Activated CD4-positive, alpha-beta T cell treated with anti-CD3 and anti-CD28 coated beads for 36 hours (primary cell): ENCODE data around the gene UTP25. TPM values are rescaled to one million over a fixed set of nuclear protein-coding genes. Genes with fewer than 3 reads are reported as not detected.
A peak's percentile ranks its signal among the peaks of the same experiment; 100 is the strongest.

Experiments
- ATAC-seq: fragments of 200-7000 bp; cut with Tn5 transposase; one replicate; pipeline ENCODE4 v1.10.0; 2021; ENCODE audit warnings: mild to moderate bottlenecking, moderate library complexity
- CTCF ChIA-PET: fragments of 350-600 bp; sonication (Branson Sonifier 250); formaldehyde crosslinking; loops from one replicate; lab custom pipeline; 2021; ENCODE audit warnings: antibody characterized with exemption; lab: Charles Lee
- POLR2A ChIA-PET: fragments of 350-600 bp; sonication (Branson Sonifier 250); formaldehyde crosslinking; loops from one replicate; lab custom pipeline; 2021; ENCODE audit warnings: antibody characterized with exemption, inconsistent platforms; lab: Charles Lee
- DNase-seq: peaks from one replicate; pipeline ENCODE4 v3.0.0-alpha.2; 2020
- H3K27ac Mint-ChIP-seq: one replicate; pipeline ENCODE4 v1.8.0; 2021; ENCODE audit warnings: mixed read lengths
- H3K27me3 Mint-ChIP-seq: one replicate; pipeline ENCODE4 v1.8.0; 2021; ENCODE audit warnings: mixed read lengths
- H3K36me3 Mint-ChIP-seq: one replicate; pipeline ENCODE4 v1.8.0; 2021; ENCODE audit warnings: low read depth, mixed read lengths
- H3K4me1 Mint-ChIP-seq: one replicate; pipeline ENCODE4 v1.8.0; 2021; ENCODE audit warnings: mixed read lengths
- H3K4me3 Mint-ChIP-seq: one replicate; pipeline ENCODE4 v1.8.0; 2021; ENCODE audit warnings: mild to moderate bottlenecking, moderate library complexity, mixed read lengths
- H3K9me3 Mint-ChIP-seq: one replicate; pipeline ENCODE4 v1.8.0; 2021; ENCODE audit warnings: low read depth, mixed read lengths
- intact Hi-C, 2 experiments: fragments of 100-400 bp; cut with DNase I in 1 of 2; cut with micrococcal nuclease in 1 of 2; formaldehyde crosslinking; loops; one replicate each; pipeline versions ENCODE4 v1.14.2 to v1.15.1; 2022 to 2024; cut with DNase I, micrococcal nuclease
- total RNA-seq, 2 experiments: library from RNA; stranded (reverse); gene quantifications; one replicate each; pipeline ENCODE4 v1.2.3, GENCODE V29; 2021

Gene UTP25
- total RNA-seq, 2 experiments from 2014 or later: 9.4 to 10.4 TPM

GRCh38 chr1:209805875-209806760 is 21.7 kb upstream of the UTP25 start, which contains the start of gene IRF6:
TSS of gene IRF6 (minus strand) at chr1:209806142. CDS start at chr1:209801413, 4,729 bp downstream.
- Mint-ChIP-seq H3K36me3 (no peaks in the 10 kb centered on the region), H3K27me3 (peaks cover 16% of the 10 kb centered on the region), H3K27ac (no peak within 1 kb of the TSS), H3K9me3 (no peaks in the 10 kb centered on the region), H3K4me1 (peaks cover 14% of the 10 kb centered on the region), H3K4me3 (peak within 1 kb of the TSS; percentile 54)
- intact Hi-C loops: loop anchor here in 1 of 2 experiments (1.0 kb wide), 1 partner anchor 22 kb away; the partner anchor contains the start of gene C1orf74
- DNase-seq (peak; percentile 64), ATAC-seq (peak; percentile 73)
- POLR2A ChIA-PET: no interaction called here
- CTCF ChIA-PET: interaction anchor here (0.7 to 1.1 kb wide), 4 partner anchors 9 to 21 kb away, joined by 3 to 7 read pairs (median 4); partner anchors contain the start of gene UTP25

GRCh38 chr1:209807509-209807908 is 20.3 kb upstream of the UTP25 start:
- DNase-seq: no peak
- Mint-ChIP-seq H3K4me1 (peaks cover 14% of the 10 kb centered on the region), H3K36me3 (no peaks in the 10 kb centered on the region), H3K4me3 (no peak overlapping the region), H3K9me3 (no peaks in the 10 kb centered on the region), H3K27me3 (peaks cover 13% of the 10 kb centered on the region), H3K27ac (no peak overlapping the region)
- peak; percentile 20 for ATAC-seq
- POLR2A ChIA-PET: no interaction called here
- CTCF ChIA-PET: interaction anchor here (0.9 to 4.4 kb wide), 4 partner anchors 9 to 59 kb away, joined by 3 to 31 read pairs (median 4); no protein-coding TSS in a partner anchor
- intact Hi-C loops: no loop called here

- DNase-seq: no peak
These were observed 19.7 kb upstream of the UTP25 start for GRCh38 chr1:209808059-209808581.

GRCh38 chr1:209809611-209810010 is 18.2 kb upstream of the UTP25 start:
- DNase-seq (no peak), ATAC-seq (no peak)
- Mint-ChIP-seq H3K4me1 (peaks cover 11% of the 10 kb centered on the region), H3K27ac (no peak overlapping the region), H3K36me3 (no peaks in the 10 kb centered on the region), H3K4me3 (no peak overlapping the region), H3K27me3 (peaks cover 5% of the 10 kb centered on the region), H3K9me3 (no peaks in the 10 kb centered on the region)
- intact Hi-C loops: no loop called here
- ChIA-PET POLR2A (no interaction called here), CTCF (interaction anchor here (4.4 kb wide), 1 partner anchor 13 kb away, joined by 31 read pairs; no protein-coding TSS in a partner anchor)

More at GRCh38 chr1:209808059-209808581, 19.7 kb upstream of the UTP25 start:
- peaks cover 14% of the 10 kb centered on the region for H3K4me1 Mint-ChIP-seq
- H3K36me3 Mint-ChIP-seq: no peaks in the 10 kb centered on the region
- no peak overlapping the region for H3K27ac Mint-ChIP-seq
- ChIA-PET CTCF (interaction anchor here (0.7 to 4.4 kb wide), 6 partner anchors 8 to 236 kb away, joined by 3 to 31 read pairs (median 4); no protein-coding TSS in a partner anchor), POLR2A (no interaction called here)
- peaks cover 12% of the 10 kb centered on the region for H3K27me3 Mint-ChIP-seq
- H3K4me3 Mint-ChIP-seq: no peak overlapping the region
- H3K9me3 Mint-ChIP-seq: no peaks in the 10 kb centered on the region
- ATAC-seq: no peak
- intact Hi-C loops: no loop called here

- no peaks in the 10 kb centered on the region for H3K9me3 Mint-ChIP-seq
- ChIA-PET CTCF (interaction anchor here (0.7 to 4.4 kb wide), 2 partner anchors 8 to 12 kb away, joined by 3 to 31 read pairs; no protein-coding TSS in a partner anchor), POLR2A (no interaction called here)
- H3K4me1 Mint-ChIP-seq: peaks cover 14% of the 10 kb centered on the region
- no peaks in the 10 kb centered on the region for H3K36me3 Mint-ChIP-seq
- no peak for ATAC-seq
- no peaks in the 10 kb centered on the region for H3K27me3 Mint-ChIP-seq
- H3K4me3 Mint-ChIP-seq: no peak overlapping the region
- intact Hi-C loops: no loop called here
- H3K27ac Mint-ChIP-seq: no peak overlapping the region
- no peak for DNase-seq
These were observed 17.0 kb upstream of the UTP25 start for GRCh38 chr1:209810783-209811182.

GRCh38 chr1:209813902-209814301 is 13.9 kb upstream of the UTP25 start:
- no peaks in the 10 kb centered on the region for H3K9me3 Mint-ChIP-seq
- H3K27me3 Mint-ChIP-seq: peaks cover 2% of the 10 kb centered on the region
- intact Hi-C loops: no loop called here
- DNase-seq (no peak), ATAC-seq (no peak)
- peaks cover 12% of the 10 kb centered on the region for H3K4me1 Mint-ChIP-seq
- H3K27ac Mint-ChIP-seq: no peak overlapping the region
- CTCF ChIA-PET: interaction anchor here (4.7 kb wide), 1 partner anchor 10 kb away, joined by 45 read pairs; no protein-coding TSS in a partner anchor
- no peak overlapping the region for H3K4me3 Mint-ChIP-seq
- H3K36me3 Mint-ChIP-seq: no peaks in the 10 kb centered on the region
- POLR2A ChIA-PET: no interaction called here

GRCh38 chr1:209815490-209815889 is 12.3 kb upstream of the UTP25 start:
- H3K4me3 Mint-ChIP-seq: no peak overlapping the region
- H3K9me3 Mint-ChIP-seq: no peaks in the 10 kb centered on the region
- H3K36me3 Mint-ChIP-seq: no peaks in the 10 kb centered on the region
- ChIA-PET CTCF (interaction anchor here (1.0 to 4.7 kb wide), 7 partner anchors 9 to 46 kb away, joined by 3 to 45 read pairs (median 4); partner anchors contain the start of gene UTP25), POLR2A (interaction anchor here (0.6 kb wide), 1 partner anchor 1687 kb away, joined by 3 read pairs; no protein-coding TSS in a partner anchor)
- DNase-seq (no peak), ATAC-seq (no peak)
- H3K27me3 Mint-ChIP-seq: peaks cover 3% of the 10 kb centered on the region
- intact Hi-C loops: no loop called here
- peaks cover 12% of the 10 kb centered on the region for H3K4me1 Mint-ChIP-seq
- peak overlapping the region; percentile 48 for H3K27ac Mint-ChIP-seq

- H3K9me3 Mint-ChIP-seq: no peaks in the 10 kb centered on the region
- H3K4me1 Mint-ChIP-seq: peaks cover 12% of the 10 kb centered on the region
- no peaks in the 10 kb centered on the region for H3K36me3 Mint-ChIP-seq
- H3K27ac Mint-ChIP-seq: peak overlapping the region; percentile 76
- H3K27me3 Mint-ChIP-seq: peaks cover 5% of the 10 kb centered on the region
- no peak for ATAC-seq
- DNase-seq: no peak
- intact Hi-C loops: no loop called here
- ChIA-PET CTCF (interaction anchor here (0.9 to 4.7 kb wide), 7 partner anchors 8 to 21 kb away, joined by 3 to 45 read pairs (median 4); partner anchors contain the start of gene UTP25), POLR2A (interaction anchor here (0.6 kb wide), 1 partner anchor 1686 kb away, joined by 3 read pairs; no protein-coding TSS in a partner anchor)
- no peak overlapping the region for H3K4me3 Mint-ChIP-seq
These were observed 11.8 kb upstream of the UTP25 start for GRCh38 chr1:209815931-209816341.

- DNase-seq (no peak), ATAC-seq (no peak)
- no peak overlapping the region for H3K27ac Mint-ChIP-seq
- ChIA-PET POLR2A (no interaction called here), CTCF (interaction anchor here (0.6 kb wide), 1 partner anchor 11 kb away, joined by 3 read pairs; the partner anchor contains the start of gene UTP25)
- no peak overlapping the region for H3K4me3 Mint-ChIP-seq
- H3K9me3 Mint-ChIP-seq: no peaks in the 10 kb centered on the region
- intact Hi-C loops: no loop called here
- H3K36me3 Mint-ChIP-seq: no peaks in the 10 kb centered on the region
- H3K27me3 Mint-ChIP-seq: peaks cover 11% of the 10 kb centered on the region
- H3K4me1 Mint-ChIP-seq: peaks cover 12% of the 10 kb centered on the region
These were observed 10.8 kb upstream of the UTP25 start for GRCh38 chr1:209816923-209817322.

GRCh38 chr1:209817691-209818090 is 10.1 kb upstream of the UTP25 start:
- CTCF ChIA-PET: interaction anchor here (0.6 kb wide), 2 partner anchors 10 to 22 kb away, joined by 3 read pairs; partner anchors contain the start of gene UTP25
- peaks cover 14% of the 10 kb centered on the region for H3K4me1 Mint-ChIP-seq

GRCh38 chr1:209819058-209819457 is 8.7 kb upstream of the UTP25 start:
- DNase-seq: no peak
- Mint-ChIP-seq H3K27ac (no peak overlapping the region), H3K4me3 (no peak overlapping the region), H3K36me3 (no peaks in the 10 kb centered on the region), H3K4me1 (peaks cover 24% of the 10 kb centered on the region), H3K9me3 (no peaks in the 10 kb centered on the region), H3K27me3 (peaks cover 17% of the 10 kb centered on the region)
- no peak for ATAC-seq
- intact Hi-C loops: no loop called here
- ChIA-PET CTCF (interaction anchor here (0.8 to 1.0 kb wide), 4 partner anchors 9 to 250 kb away, joined by 3 to 4 read pairs (median 3); partner anchors contain the start of gene UTP25), POLR2A (no interaction called here)

More at GRCh38 chr1:209817691-209818090, 10.1 kb upstream of the UTP25 start:
- POLR2A ChIA-PET: no interaction called here
- Mint-ChIP-seq H3K9me3 (no peaks in the 10 kb centered on the region), H3K4me3 (no peak overlapping the region), H3K27ac (no peak overlapping the region), H3K27me3 (peaks cover 13% of the 10 kb centered on the region), H3K36me3 (no peaks in the 10 kb centered on the region)
- ATAC-seq (no peak), DNase-seq (no peak)
- intact Hi-C loops: no loop called here
